Keratinocyte (primary cell): Measurements from ENCODE around the gene KCNMA1. TPM values are rescaled to one million over a fixed set of nuclear protein-coding genes. Genes with fewer than 3 reads are reported as not detected.

ENCODE experiments used
- DNase-seq: peaks from one replicate; pipeline ENCODE4 v3.0.0-alpha.2; 2011; ENCODE audit warnings: low read depth, missing footprints, low spot score
- FAIRE-seq: peaks from 2 replicates; lab custom pipeline; 2011; peaks lifted over from hg19 to GRCh38; lab: Jason Lieb, UNC
- H2AFZ ChIP-seq: 2 replicates; pipeline ENCODE4 v1.6.0; 2012; ENCODE audit warnings: low read length, control low read depth, inconsistent platforms; ENCODE audit not compliant: control insufficient read depth
- H3K27ac ChIP-seq: 2 replicates; pipeline ENCODE4 v1.5.1; 2011; ENCODE audit warnings: low read length; ENCODE audit not compliant: control insufficient read depth, insufficient read depth
- H3K27me3 ChIP-seq: 3 replicates; pipeline ENCODE4 v1.6.0; 2011; ENCODE audit warnings: low read length; ENCODE audit not compliant: control insufficient read depth, insufficient read depth; ENCODE audit errors: extremely low read depth
- H3K36me3 ChIP-seq, 2 experiments: 2 replicates in 1 of 2; 3 replicates in 1 of 2; pipeline ENCODE4 v1.5.1; 2011; ENCODE audit warnings: low read length in 2 of 2, mild to moderate bottlenecking in 1 of 2; ENCODE audit not compliant: control insufficient read depth in 2 of 2, insufficient read depth in 2 of 2; ENCODE audit errors: extremely low read depth in 1 of 2
- H3K4me1 ChIP-seq: 3 replicates; pipeline ENCODE4 v1.5.1; 2011; ENCODE audit warnings: low read length; ENCODE audit not compliant: control insufficient read depth, insufficient read depth; ENCODE audit errors: extremely low read depth
- H3K4me2 ChIP-seq: 3 replicates; pipeline ENCODE4 v1.6.0; 2011; ENCODE audit warnings: low read depth, low read length; ENCODE audit not compliant: control insufficient read depth, insufficient read depth; ENCODE audit errors: extremely low read depth
- H3K4me3 ChIP-seq, 3 experiments: fragments of 200-600 bp in 1 of 3; sonication (generic) in 1 of 3; 2 replicates in 2 of 3; 3 replicates in 1 of 3; pipeline ENCODE4 v1.5.1; 2011 to 2016; ENCODE audit warnings: low read length in 3 of 3, mild to moderate bottlenecking in 3 of 3, control low read depth in 2 of 3, inconsistent platforms in 1 of 3, low read depth in 1 of 3, mixed read lengths in 1 of 3, mixed run types in 1 of 3, moderate library complexity in 1 of 3; ENCODE audit not compliant: control insufficient read depth in 2 of 3, insufficient read depth in 2 of 3; ENCODE audit errors: extremely low read depth in 1 of 3
- H3K79me2 ChIP-seq: 2 replicates; pipeline ENCODE4 v1.6.0; 2012; ENCODE audit warnings: low read length; ENCODE audit not compliant: control insufficient read depth, insufficient read depth
- H3K9ac ChIP-seq: 3 replicates; pipeline ENCODE4 v1.6.0; 2011; ENCODE audit warnings: low read length; ENCODE audit not compliant: control insufficient read depth, insufficient read depth; ENCODE audit errors: extremely low read depth
- H3K9me1 ChIP-seq: 3 replicates; pipeline ENCODE4 v1.6.0; 2011; ENCODE audit warnings: low read length; ENCODE audit not compliant: control insufficient read depth, insufficient read depth; ENCODE audit errors: extremely low read depth
- H3K9me3 ChIP-seq: 2 replicates; pipeline ENCODE4 v1.5.1; 2012; ENCODE audit warnings: low read depth, low read length; ENCODE audit not compliant: control insufficient read depth
- H4K20me1 ChIP-seq: 3 replicates; pipeline ENCODE4 v1.6.0; 2011; ENCODE audit warnings: low read length; ENCODE audit not compliant: control insufficient read depth, insufficient read depth; ENCODE audit errors: extremely low read depth
- EZH2 ChIP-seq: IDR thresholded peaks from one replicate; pipeline ENCODE4 v1.6.1; 2012; ENCODE audit warnings: inconsistent platforms, mild to moderate bottlenecking, low read length, moderate library complexity
- dilution Hi-C: fragments of 300-500 bp; cut with MboI; formaldehyde crosslinking; loops from one replicate; pipeline ENCODE4 v1.7.0; 2020; ENCODE audit warnings: low sequenced_read_pairs; ENCODE audit not compliant: extremely low pct_ligation_motif_present
- polyA plus RNA-seq, 5 experiments: library from polyadenylated mRNA; depleted of rRNA in 3 of 5; stranded (reverse) in 3 of 5; stranded (forward) in 1 of 5; unstranded in 1 of 5; fragments of >200 nt; gene quantifications; 1 replicate in 1 of 5; 2 replicates in 3 of 5; 3 replicates in 1 of 5; pipeline versions ENCODE4 v1.2.1 to v1.2.3, GENCODE V29; 2011 to 2012; ENCODE audit warnings: missing spikeins in 2 of 5, low read depth in 1 of 5, low replicate concordance in 1 of 5
- TF ChIP-seq, protein P1 (sequence below), 3 experiments: IDR thresholded peaks in 1 of 3; conservative IDR thresholded peaks in 1 of 3; optimal IDR thresholded peaks in 1 of 3; 2 replicates in 2 of 3; 3 replicates in 1 of 3; pipeline versions ENCODE3 to v1.5.1; 2011; ENCODE audit warnings: low read length in 3 of 3, mild to moderate bottlenecking in 3 of 3, moderate library complexity in 2 of 3, control low read depth in 1 of 3, inconsistent platforms in 1 of 3; ENCODE audit not compliant: insufficient read depth in 2 of 3; ENCODE audit errors: extremely low read depth in 1 of 3

The KCNMA1 gene
- polyA plus RNA-seq, 1 donor (not counting 4 experiments of a cell fraction or from before 2014, with no cell fraction given) = 6.3 TPM

DNA sequence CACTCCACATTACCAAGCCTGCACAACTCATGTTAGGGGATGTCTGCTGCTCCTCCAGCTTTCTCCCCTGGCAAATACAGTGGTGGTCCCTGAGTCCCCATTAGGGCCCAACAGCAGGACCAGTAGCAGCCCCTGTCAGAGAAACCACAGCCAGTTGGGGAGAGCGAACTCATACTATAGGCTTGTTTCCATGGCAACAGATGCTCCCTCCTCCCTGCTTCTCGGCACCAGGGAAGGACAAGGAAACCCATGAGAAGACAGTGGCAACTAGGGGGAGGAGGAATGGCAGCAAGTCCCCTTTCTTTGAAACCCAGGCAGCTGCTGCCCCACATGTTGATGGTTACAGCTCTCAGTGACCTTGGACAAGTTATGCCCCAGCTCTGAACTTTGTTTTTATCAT lies 326.4 kb downstream of the KCNMA1 start:
- Histone ChIP-seq H3K27me3 (peaks cover 3% of the 10 kb centered on the region), H3K36me3 (no peaks in the 10 kb centered on the region)

DNA sequence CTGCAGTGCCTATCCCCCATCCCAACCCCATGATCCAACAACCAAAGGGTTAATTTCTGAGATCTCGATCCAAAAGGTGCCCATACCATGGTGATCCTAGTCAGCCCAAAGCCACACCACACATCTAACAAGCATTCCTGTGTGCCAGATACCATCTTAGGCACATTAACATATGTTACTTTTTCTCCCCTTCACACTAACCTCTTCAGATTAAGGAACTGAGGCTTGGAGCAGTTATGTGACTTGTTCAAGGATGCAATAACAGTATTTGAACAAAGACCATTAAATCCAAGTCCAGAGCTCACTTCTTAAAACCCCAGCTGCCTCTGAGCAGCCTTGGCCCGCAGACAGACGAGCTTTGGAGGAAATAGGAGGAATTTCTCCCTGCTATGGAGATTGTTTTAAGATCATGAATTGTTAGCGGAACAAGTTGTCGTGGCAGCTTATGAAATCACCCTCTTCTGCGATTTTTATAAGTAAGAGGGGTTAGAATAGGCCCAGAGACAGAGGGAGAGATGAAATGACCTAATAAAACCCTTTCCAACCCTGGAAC lies 327.2 kb downstream of the KCNMA1 start:
- H3K4me1 ChIP-seq = no peaks in the 10 kb centered on the region
- H3K9me3 ChIP-seq = no peaks in the 10 kb centered on the region
- no peak overlapping the region for H2AFZ ChIP-seq
- no peak overlapping the region for H3K9ac ChIP-seq
- FAIRE-seq (no peak), DNase-seq (no peak)
- no peaks in the 10 kb centered on the region for H3K9me1 ChIP-seq
- no peaks in the 10 kb centered on the region for H3K79me2 ChIP-seq
- peaks cover 3% of the 10 kb centered on the region for H3K27me3 ChIP-seq
- no peaks in the 10 kb centered on the region for H3K36me3 ChIP-seq
- no peak overlapping the region for H3K4me2 ChIP-seq
- TF ChIP-seq, protein P1, sequence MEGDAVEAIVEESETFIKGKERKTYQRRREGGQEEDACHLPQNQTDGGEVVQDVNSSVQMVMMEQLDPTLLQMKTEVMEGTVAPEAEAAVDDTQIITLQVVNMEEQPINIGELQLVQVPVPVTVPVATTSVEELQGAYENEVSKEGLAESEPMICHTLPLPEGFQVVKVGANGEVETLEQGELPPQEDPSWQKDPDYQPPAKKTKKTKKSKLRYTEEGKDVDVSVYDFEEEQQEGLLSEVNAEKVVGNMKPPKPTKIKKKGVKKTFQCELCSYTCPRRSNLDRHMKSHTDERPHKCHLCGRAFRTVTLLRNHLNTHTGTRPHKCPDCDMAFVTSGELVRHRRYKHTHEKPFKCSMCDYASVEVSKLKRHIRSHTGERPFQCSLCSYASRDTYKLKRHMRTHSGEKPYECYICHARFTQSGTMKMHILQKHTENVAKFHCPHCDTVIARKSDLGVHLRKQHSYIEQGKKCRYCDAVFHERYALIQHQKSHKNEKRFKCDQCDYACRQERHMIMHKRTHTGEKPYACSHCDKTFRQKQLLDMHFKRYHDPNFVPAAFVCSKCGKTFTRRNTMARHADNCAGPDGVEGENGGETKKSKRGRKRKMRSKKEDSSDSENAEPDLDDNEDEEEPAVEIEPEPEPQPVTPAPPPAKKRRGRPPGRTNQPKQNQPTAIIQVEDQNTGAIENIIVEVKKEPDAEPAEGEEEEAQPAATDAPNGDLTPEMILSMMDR (optimal IDR thresholded peaks at IDR 0.05 in 1 of 3, IDR thresholded peaks at IDR 0.05 in 1 of 3, conservative IDR thresholded peaks at IDR 0.05 in 1 of 3; ENCODE audit: extremely low read depth in 1 of 3, insufficient read depth in 2 of 3, low read length in 3 of 3) = no peak
- no peak for TF ChIP-seq EZH2
- no peaks in the 10 kb centered on the region for H4K20me1 ChIP-seq
- dilution Hi-C loops = no loop called here
- H3K27ac ChIP-seq = no peak overlapping the region
- no peak overlapping the region for H3K4me3 ChIP-seq

More for the DNA sequence above, 326.4 kb downstream of the KCNMA1 start:
- Histone ChIP-seq H2AFZ (no peak overlapping the region), H4K20me1 (no peaks in the 10 kb centered on the region), H3K9me3 (no peaks in the 10 kb centered on the region), H3K79me2 (no peaks in the 10 kb centered on the region), H3K9ac (no peak overlapping the region), H3K4me1 (no peaks in the 10 kb centered on the region), H3K27ac (no peak overlapping the region), H3K9me1 (no peaks in the 10 kb centered on the region), H3K4me2 (no peak overlapping the region), H3K4me3 (no peak overlapping the region)
- FAIRE-seq (no peak), DNase-seq (no peak)
- TF ChIP-seq, protein P1 (optimal IDR thresholded peaks at IDR 0.05 in 1 of 3, IDR thresholded peaks at IDR 0.05 in 1 of 3, conservative IDR thresholded peaks at IDR 0.05 in 1 of 3; ENCODE audit: extremely low read depth in 1 of 3, insufficient read depth in 2 of 3, low read length in 3 of 3) = no peak
- TF ChIP-seq EZH2 = no peak
- dilution Hi-C loops = no loop called here
